Measurements from ENCODE around the gene MTG2. TPM values are rescaled to one million over a fixed set of nuclear protein-coding genes. Genes with fewer than 3 reads are reported as not detected.

MTG2 gene
- total and polyA plus RNA-seq, 2 of the 13 experiments (the other 11 are each of a cell fraction or from before 2014, with no cell fraction given) = 20.4 to 37.8 TPM

GRCh38 chr20:62182469-62183425 lies at the start of gene MTG2 (continued):
- TF ChIP-seq SNAI1 (CRISPR knock-in tag; IDR thresholded peaks at IDR 0.05; ENCODE audit: borderline replicate concordance) = peak; percentile 94; the same call in 1 of the 2 replicates
- TF ChIP-seq ZNF280B (CRISPR knock-in tag; IDR thresholded peaks at IDR 0.05; ENCODE audit: borderline replicate concordance) = peak; percentile 98
- no peak for TF ChIP-seq SP1 (IDR thresholded peaks at IDR 0.05)
- peak; percentile 57; the same call in 1 of the 2 replicates for TF ChIP-seq SP1 (CRISPR knock-in tag; IDR thresholded peaks at IDR 0.05)
- TF ChIP-seq, protein P1, sequence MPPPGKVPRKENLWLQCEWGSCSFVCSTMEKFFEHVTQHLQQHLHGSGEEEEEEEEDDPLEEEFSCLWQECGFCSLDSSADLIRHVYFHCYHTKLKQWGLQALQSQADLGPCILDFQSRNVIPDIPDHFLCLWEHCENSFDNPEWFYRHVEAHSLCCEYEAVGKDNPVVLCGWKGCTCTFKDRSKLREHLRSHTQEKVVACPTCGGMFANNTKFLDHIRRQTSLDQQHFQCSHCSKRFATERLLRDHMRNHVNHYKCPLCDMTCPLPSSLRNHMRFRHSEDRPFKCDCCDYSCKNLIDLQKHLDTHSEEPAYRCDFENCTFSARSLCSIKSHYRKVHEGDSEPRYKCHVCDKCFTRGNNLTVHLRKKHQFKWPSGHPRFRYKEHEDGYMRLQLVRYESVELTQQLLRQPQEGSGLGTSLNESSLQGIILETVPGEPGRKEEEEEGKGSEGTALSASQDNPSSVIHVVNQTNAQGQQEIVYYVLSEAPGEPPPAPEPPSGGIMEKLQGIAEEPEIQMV (CRISPR knock-in tag; IDR thresholded peaks at IDR 0.05; ENCODE audit: low read depth) = peak; percentile 96
- TF ChIP-seq ZNF646 (CRISPR knock-in tag; IDR thresholded peaks at IDR 0.05) = no peak
- peak; percentile 97 for TF ChIP-seq MEIS2 (CRISPR knock-in tag; IDR thresholded peaks at IDR 0.05)
- TF ChIP-seq TMF1 (CRISPR knock-in tag; IDR thresholded peaks at IDR 0.05; ENCODE audit: low read depth) = peak; percentile 96
- TF ChIP-seq ZZZ3 (CRISPR knock-in tag; IDR thresholded peaks at IDR 0.05; ENCODE audit: borderline replicate concordance) = no peak; the same call in none of the 2 replicates
- TF ChIP-seq ZSCAN9 (CRISPR knock-in tag; IDR thresholded peaks at IDR 0.05; ENCODE audit: borderline replicate concordance) = peak; percentile 89; the same call in 1 of the 2 replicates
- peak; percentile 80; the same call in 1 of the 2 replicates for TF ChIP-seq ZNF83 (CRISPR knock-in tag; IDR thresholded peaks at IDR 0.05; ENCODE audit: borderline replicate concordance)
- peak; percentile 67; the same call in 1 of the 2 replicates for TF ChIP-seq NCOA2 (CRISPR knock-in tag; IDR thresholded peaks at IDR 0.05)
- TF ChIP-seq ZNF101 (CRISPR knock-in tag; IDR thresholded peaks at IDR 0.05; ENCODE audit: borderline replicate concordance, low read depth) = peak; percentile 53; the same call in 1 of the 2 replicates
- peak; percentile 99 for TF ChIP-seq NR2C2 (CRISPR knock-in tag; IDR thresholded peaks at IDR 0.05; ENCODE audit: borderline replicate concordance)
- TF ChIP-seq MTERF4 (CRISPR knock-in tag; IDR thresholded peaks at IDR 0.05) = peak; percentile 63; the same call in 1 of the 2 replicates
- peak; percentile 70 for TF ChIP-seq GATAD2A (CRISPR knock-in tag; IDR thresholded peaks at IDR 0.05)
- peak; percentile 79 for TF ChIP-seq ZNF30 (CRISPR knock-in tag; IDR thresholded peaks at IDR 0.05)
- TF ChIP-seq FOXC1 (CRISPR knock-in tag; IDR thresholded peaks at IDR 0.05; ENCODE audit: borderline replicate concordance) = peak; percentile 99

Measured in HepG2 (cell line).